ENCODE measurements around the gene CLEC7A. TPM values are rescaled to one million over a fixed set of nuclear protein-coding genes. Genes with fewer than 3 reads are reported as not detected.

CLEC7A gene
- total RNA-seq, 2 experiments from 2014 or later, result not detected

GRCh38 chr12:10169104-10169503 lies 39.1 kb upstream of the CLEC7A start:
- no peak overlapping the region for H3K4me3 ChIP-seq (ENCODE audit: low read depth, low read length, poor library complexity, severe bottlenecking)
- H3K79me2 ChIP-seq (ENCODE audit: insufficient read depth, low read depth, low read length), result no peaks in the 10 kb centered on the region
- no TSS peak for BruUV-seq (replicated peaks)
- no peak for DNase-seq (ENCODE audit: low spot score)
- peaks cover 7% of the 10 kb centered on the region for H3K4me1 ChIP-seq (ENCODE audit: insufficient read depth, low read length, poor library complexity, severe bottlenecking)
- ChIA-PET CTCF (ENCODE audit: unreplicated experiment) (interaction anchor here (1.0 kb wide), 1 partner anchor 10 kb away, joined by 4 read pairs; no protein-coding TSS in a partner anchor), POLR2A (interaction anchor here (0.5 to 1.9 kb wide), 11 partner anchors 8 to 959 kb away, joined by 3 to 7 read pairs (median 3); no protein-coding TSS in a partner anchor)
- no peak overlapping the region for H3K4me2 ChIP-seq (ENCODE audit: low read length)
- no peaks in the 10 kb centered on the region for H4K20me1 ChIP-seq (ENCODE audit: insufficient read depth, low read length)
- H3K9me2 ChIP-seq (ENCODE audit: insufficient read depth, low read length), result no peaks in the 10 kb centered on the region
- no peak for TF ChIP-seq CTCF (conservative IDR thresholded peaks at IDR 0.05; ENCODE audit: low read length)
- no peak for TF ChIP-seq EZH2phosphoT487 (IDR thresholded peaks at IDR 0.05; ENCODE audit: borderline replicate concordance, low read depth, low read length)
- no peaks in the 10 kb centered on the region for H3K36me3 ChIP-seq (ENCODE audit: insufficient read depth, low read length)
- intact Hi-C loops (cut with micrococcal nuclease; ENCODE audit: unreplicated experiment), result no loop called here
- H3K9me3 ChIP-seq (ENCODE audit: low read length), result peaks cover 4% of the 10 kb centered on the region; the same call in 1 of the 2 replicates
- no peak overlapping the region for H3K27ac ChIP-seq (ENCODE audit: low read depth, low read length, poor library complexity, severe bottlenecking)
- no peak overlapping the region; the same call in 1 of the 2 replicates for H2AFZ ChIP-seq (ENCODE audit: low read length)

DNA sequence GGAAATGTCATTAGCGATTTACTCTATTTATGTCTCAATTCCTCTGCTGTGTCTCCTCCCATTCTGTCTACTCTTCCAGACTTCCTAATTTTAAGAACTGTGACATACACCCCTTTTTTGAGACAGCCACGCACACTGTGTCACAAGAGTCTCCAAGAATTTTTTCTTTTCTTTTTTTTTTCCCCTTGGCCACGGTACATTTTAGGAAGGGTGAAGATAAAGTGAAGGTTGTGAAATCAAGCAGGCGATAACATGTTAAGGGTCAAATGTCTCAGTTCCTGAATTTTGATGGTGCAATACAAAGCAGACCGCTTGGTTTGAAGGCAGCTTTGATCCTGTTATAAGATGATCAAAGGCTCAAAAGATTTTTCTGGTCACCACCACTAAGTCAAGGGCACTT lies 37.6 kb upstream of the CLEC7A start:
- H3K27ac ChIP-seq (ENCODE audit: low read depth, low read length, poor library complexity, severe bottlenecking), result no peak overlapping the region
- peaks cover 11% of the 10 kb centered on the region for H3K4me1 ChIP-seq (ENCODE audit: insufficient read depth, low read length, poor library complexity, severe bottlenecking)
- intact Hi-C loops (cut with micrococcal nuclease; ENCODE audit: unreplicated experiment), result no loop called here
- TF ChIP-seq EZH2phosphoT487 (IDR thresholded peaks at IDR 0.05; ENCODE audit: borderline replicate concordance, low read depth, low read length) (no peak), CTCF (conservative IDR thresholded peaks at IDR 0.05; ENCODE audit: low read length) (no peak)
- no peak for DNase-seq (ENCODE audit: low spot score)
- CTCF ChIA-PET (ENCODE audit: unreplicated experiment), result no interaction called here
- H3K79me2 ChIP-seq (ENCODE audit: insufficient read depth, low read depth, low read length), result no peaks in the 10 kb centered on the region
- no TSS peak for BruUV-seq (replicated peaks)
- peaks cover 4% of the 10 kb centered on the region; the same call in 1 of the 2 replicates for H3K9me3 ChIP-seq (ENCODE audit: low read length)
- no peaks in the 10 kb centered on the region for H4K20me1 ChIP-seq (ENCODE audit: insufficient read depth, low read length)
- H3K4me2 ChIP-seq (ENCODE audit: low read length), result no peak overlapping the region
- H2AFZ ChIP-seq (ENCODE audit: low read length), result 0 out of 2 replicates have a peak overlapping the region, but pooled peaks have one; percentile 4
- H3K9me2 ChIP-seq (ENCODE audit: insufficient read depth, low read length), result no peaks in the 10 kb centered on the region
- H3K4me3 ChIP-seq (ENCODE audit: low read depth, low read length, poor library complexity, severe bottlenecking), result no peak overlapping the region
- no peaks in the 10 kb centered on the region for H3K36me3 ChIP-seq (ENCODE audit: insufficient read depth, low read length)
- POLR2A ChIA-PET, result interaction anchor here (1.2 kb wide), 1 partner anchor 14 kb away, joined by 4 read pairs; no protein-coding TSS in a partner anchor

DNA sequence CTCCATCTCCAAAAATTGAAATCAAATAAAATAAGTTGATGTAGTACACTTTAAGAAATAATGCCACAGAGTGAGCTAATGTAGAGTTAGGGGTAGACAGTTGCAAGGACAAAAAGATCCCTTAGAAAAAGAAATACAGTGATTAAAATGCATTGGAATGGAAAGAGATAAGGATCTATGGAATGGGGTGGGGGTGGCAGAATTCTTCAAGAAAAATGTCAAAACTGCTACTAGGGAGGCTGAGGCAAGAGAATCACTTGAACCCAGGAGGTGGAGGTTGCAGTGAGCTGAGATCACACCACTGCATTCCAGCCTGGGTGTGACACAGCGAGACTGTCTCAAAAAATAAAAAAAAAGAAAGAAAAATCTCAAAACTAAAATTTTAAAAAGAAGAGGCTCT lies 35.4 kb upstream of the CLEC7A start:
- ChIA-PET CTCF (ENCODE audit: unreplicated experiment) (no interaction called here), POLR2A (interaction anchor here (0.6 kb wide), 1 partner anchor 174 kb away, joined by 3 read pairs; no protein-coding TSS in a partner anchor)
- no peak overlapping the region for H3K27ac ChIP-seq (ENCODE audit: low read depth, low read length, poor library complexity, severe bottlenecking)
- no peaks in the 10 kb centered on the region for H3K79me2 ChIP-seq (ENCODE audit: insufficient read depth, low read depth, low read length)
- no peak overlapping the region for H2AFZ ChIP-seq (ENCODE audit: low read length)
- no peaks in the 10 kb centered on the region for H3K36me3 ChIP-seq (ENCODE audit: insufficient read depth, low read length)
- no peak overlapping the region for H3K4me2 ChIP-seq (ENCODE audit: low read length)
- peaks cover 4% of the 10 kb centered on the region; the same call in 1 of the 2 replicates for H3K9me3 ChIP-seq (ENCODE audit: low read length)
- peaks cover 22% of the 10 kb centered on the region for H3K4me1 ChIP-seq (ENCODE audit: insufficient read depth, low read length, poor library complexity, severe bottlenecking)
- no TSS peak for BruUV-seq (replicated peaks)
- no peak overlapping the region for H3K4me3 ChIP-seq (ENCODE audit: low read depth, low read length, poor library complexity, severe bottlenecking)
- no peak for TF ChIP-seq CTCF (conservative IDR thresholded peaks at IDR 0.05; ENCODE audit: low read length)
- TF ChIP-seq EZH2phosphoT487 (IDR thresholded peaks at IDR 0.05; ENCODE audit: borderline replicate concordance, low read depth, low read length), result no peak
- no peaks in the 10 kb centered on the region for H3K9me2 ChIP-seq (ENCODE audit: insufficient read depth, low read length)
- intact Hi-C loops (cut with micrococcal nuclease; ENCODE audit: unreplicated experiment), result no loop called here
- no peak for DNase-seq (ENCODE audit: low spot score)
- no peaks in the 10 kb centered on the region for H4K20me1 ChIP-seq (ENCODE audit: insufficient read depth, low read length)

Data from OCI-LY7 (cell line).